Measurements from ENCODE around the gene NUP50.

The NUP50 gene

GRCh38 chr22:45195616-45196015 is 31.9 kb downstream of the NUP50 start:
- Histone ChIP-seq H3K14ac (ENCODE audit: low read length) (no peak overlapping the region), H3K23ac (ENCODE audit: low read length) (no peak overlapping the region), H3K27ac (ENCODE audit: low read depth, low read length) (no peak overlapping the region), H3K79me1 (ENCODE audit: low read length) (peaks cover 6% of the 10 kb centered on the region), H2BK12ac (ENCODE audit: low read length) (no peak overlapping the region), H4K8ac (ENCODE audit: low read depth, low read length) (no peak overlapping the region), H2BK120ac (ENCODE audit: insufficient read depth, low read length, poor library complexity) (no peak overlapping the region), H3K4me3 (ENCODE audit: low read depth, low read length) (no peak overlapping the region), H3K27me3 (ENCODE audit: insufficient read depth, low read length) (no peaks in the 10 kb centered on the region), H3K4me1 (ENCODE audit: control insufficient read depth in 1 of 2, insufficient read depth in 2 of 2, low read length in 2 of 2) (peaks cover 10 to 12% of the 10 kb centered on the region in 2 experiments), H3K18ac (ENCODE audit: low read length) (no peak overlapping the region), H2BK5ac (ENCODE audit: low read depth, low read length, poor library complexity) (no peak overlapping the region), H3K4ac (ENCODE audit: low read depth, low read length) (no peak overlapping the region), H3K79me2 (ENCODE audit: control insufficient read depth, insufficient read depth, low read length, poor library complexity) (peaks cover 4% of the 10 kb centered on the region), H3K9ac (ENCODE audit: low read length) (no peak overlapping the region), H2AFZ (ENCODE audit: insufficient read depth, low read length, poor library complexity) (no peak overlapping the region), H3K36me3 (ENCODE audit: control insufficient read depth in 1 of 2, insufficient read depth in 2 of 2, low read length in 2 of 2) (peaks cover 38 to 40% of the 10 kb centered on the region in 2 experiments), H3K9me3 (ENCODE audit: insufficient read depth, low read depth, low read length) (peaks cover 2% of the 10 kb centered on the region), H2AK5ac (ENCODE audit: low read length) (no peak overlapping the region), H4K12ac (ENCODE audit: low read depth, low read length) (no peak overlapping the region), H3K4me2 (ENCODE audit: low read length) (no peak overlapping the region), H4K91ac (ENCODE audit: low read depth, low read length) (no peak overlapping the region)
- DNase-seq = no peak
- WGBS (ENCODE audit: extremely low coverage, insufficient coverage, insufficient read length) = no CpG with 5 or more reads among the region's 7 CpGs

GRCh38 chr22:45196308-45196707 is 32.6 kb downstream of the NUP50 start:
- Histone ChIP-seq H3K18ac (ENCODE audit: low read length) (no peak overlapping the region), H3K23ac (ENCODE audit: low read length) (no peak overlapping the region), H2BK5ac (ENCODE audit: low read depth, low read length, poor library complexity) (no peak overlapping the region), H3K9me3 (ENCODE audit: insufficient read depth, low read depth, low read length) (peaks cover 2% of the 10 kb centered on the region), H2AFZ (ENCODE audit: insufficient read depth, low read length, poor library complexity) (no peak overlapping the region), H3K27me3 (ENCODE audit: insufficient read depth, low read length) (no peaks in the 10 kb centered on the region), H3K36me3 (ENCODE audit: control insufficient read depth in 1 of 2, insufficient read depth in 2 of 2, low read length in 2 of 2) (peaks cover 36 to 38% of the 10 kb centered on the region in 2 experiments), H3K14ac (ENCODE audit: low read length) (no peak overlapping the region), H3K4me1 (ENCODE audit: control insufficient read depth in 1 of 2, insufficient read depth in 2 of 2, low read length in 2 of 2) (peaks cover 17 to 18% of the 10 kb centered on the region in 2 experiments), H4K12ac (ENCODE audit: low read depth, low read length) (no peak overlapping the region), H3K79me2 (ENCODE audit: control insufficient read depth, insufficient read depth, low read length, poor library complexity) (peaks cover 7% of the 10 kb centered on the region), H4K8ac (ENCODE audit: low read depth, low read length) (no peak overlapping the region), H2BK12ac (ENCODE audit: low read length) (no peak overlapping the region), H3K79me1 (ENCODE audit: low read length) (peaks cover 6% of the 10 kb centered on the region), H3K4ac (ENCODE audit: low read depth, low read length) (no peak overlapping the region), H3K4me3 (ENCODE audit: low read depth, low read length) (no peak overlapping the region), H2BK120ac (ENCODE audit: insufficient read depth, low read length, poor library complexity) (no peak overlapping the region), H2AK5ac (ENCODE audit: low read length) (no peak overlapping the region), H4K91ac (ENCODE audit: low read depth, low read length) (no peak overlapping the region), H3K4me2 (ENCODE audit: low read length) (no peak overlapping the region), H3K9ac (ENCODE audit: low read length) (no peak overlapping the region), H3K27ac (ENCODE audit: low read depth, low read length) (no peak overlapping the region)
- DNase-seq = no peak
- WGBS (ENCODE audit: extremely low coverage, insufficient coverage, insufficient read length) = no CpG with 5 or more reads among the region's 16 CpGs

- H2AFZ ChIP-seq (ENCODE audit: insufficient read depth, low read length, poor library complexity) = no peak overlapping the region
- no CpG with 5 or more reads among the region's 34 CpGs for WGBS (ENCODE audit: extremely low coverage, insufficient coverage, insufficient read length)
- H2BK5ac ChIP-seq (ENCODE audit: low read depth, low read length, poor library complexity) = no peak overlapping the region
- H4K8ac ChIP-seq (ENCODE audit: low read depth, low read length) = no peak overlapping the region
- DNase-seq = no peak
- H3K23ac ChIP-seq (ENCODE audit: low read length) = no peak overlapping the region
- peaks cover 36 to 39% of the 10 kb centered on the region in 2 experiments for H3K36me3 ChIP-seq (ENCODE audit: control insufficient read depth in 1 of 2, insufficient read depth in 2 of 2, low read length in 2 of 2)
- H3K27me3 ChIP-seq (ENCODE audit: insufficient read depth, low read length) = no peaks in the 10 kb centered on the region
- peaks cover 9% of the 10 kb centered on the region for H3K79me1 ChIP-seq (ENCODE audit: low read length)
- H2BK12ac ChIP-seq (ENCODE audit: low read length) = no peak overlapping the region
- no peak overlapping the region for H3K27ac ChIP-seq (ENCODE audit: low read depth, low read length)
- H3K4me3 ChIP-seq (ENCODE audit: low read depth, low read length) = no peak overlapping the region
- no peak overlapping the region for H3K9ac ChIP-seq (ENCODE audit: low read length)
- H4K91ac ChIP-seq (ENCODE audit: low read depth, low read length) = no peak overlapping the region
- H2BK120ac ChIP-seq (ENCODE audit: insufficient read depth, low read length, poor library complexity) = no peak overlapping the region
- no peak overlapping the region for H2AK5ac ChIP-seq (ENCODE audit: low read length)
- no peak overlapping the region for H3K4ac ChIP-seq (ENCODE audit: low read depth, low read length)
- peaks cover 2% of the 10 kb centered on the region for H3K9me3 ChIP-seq (ENCODE audit: insufficient read depth, low read depth, low read length)
- H3K4me2 ChIP-seq (ENCODE audit: low read length) = no peak overlapping the region
- peaks cover 7% of the 10 kb centered on the region for H3K79me2 ChIP-seq (ENCODE audit: control insufficient read depth, insufficient read depth, low read length, poor library complexity)
- H4K12ac ChIP-seq (ENCODE audit: low read depth, low read length) = no peak overlapping the region
- H3K18ac ChIP-seq (ENCODE audit: low read length) = no peak overlapping the region
- peaks cover 22 to 23% of the 10 kb centered on the region in 2 experiments for H3K4me1 ChIP-seq (ENCODE audit: control insufficient read depth in 1 of 2, insufficient read depth in 2 of 2, low read length in 2 of 2)
- H3K14ac ChIP-seq (ENCODE audit: low read length) = no peak overlapping the region
Observed at GRCh38 chr22:45196926-45197605, 33.3 kb downstream of the NUP50 start.

- peaks cover 7% of the 10 kb centered on the region for H3K79me2 ChIP-seq (ENCODE audit: control insufficient read depth, insufficient read depth, low read length, poor library complexity)
- no peak overlapping the region for H4K12ac ChIP-seq (ENCODE audit: low read depth, low read length)
- no peak overlapping the region for H2BK120ac ChIP-seq (ENCODE audit: insufficient read depth, low read length, poor library complexity)
- peaks cover 13% of the 10 kb centered on the region for H3K79me1 ChIP-seq (ENCODE audit: low read length)
- peaks cover 42 to 47% of the 10 kb centered on the region in 2 experiments for H3K36me3 ChIP-seq (ENCODE audit: control insufficient read depth in 1 of 2, insufficient read depth in 2 of 2, low read length in 2 of 2)
- H3K14ac ChIP-seq (ENCODE audit: low read length) = no peak overlapping the region
- H2BK12ac ChIP-seq (ENCODE audit: low read length) = no peak overlapping the region
- no peak overlapping the region for H2AK5ac ChIP-seq (ENCODE audit: low read length)
- H3K4me1 ChIP-seq (ENCODE audit: control insufficient read depth in 1 of 2, insufficient read depth in 2 of 2, low read length in 2 of 2) = peaks cover 26 to 29% of the 10 kb centered on the region in 2 experiments
- H3K27ac ChIP-seq (ENCODE audit: low read depth, low read length) = no peak overlapping the region
- DNase-seq = peak; percentile 71 to 78
- H3K9me3 ChIP-seq (ENCODE audit: insufficient read depth, low read depth, low read length) = peaks cover 2% of the 10 kb centered on the region
- no peak overlapping the region for H3K4me3 ChIP-seq (ENCODE audit: low read depth, low read length)
- no peak overlapping the region for H3K18ac ChIP-seq (ENCODE audit: low read length)
- no peak overlapping the region for H3K23ac ChIP-seq (ENCODE audit: low read length)
- H3K9ac ChIP-seq (ENCODE audit: low read length) = no peak overlapping the region
- H2BK5ac ChIP-seq (ENCODE audit: low read depth, low read length, poor library complexity) = no peak overlapping the region
- H3K4ac ChIP-seq (ENCODE audit: low read depth, low read length) = no peak overlapping the region
- no CpG with 5 or more reads among the region's 28 CpGs for WGBS (ENCODE audit: extremely low coverage, insufficient coverage, insufficient read length)
- no peak overlapping the region for H4K91ac ChIP-seq (ENCODE audit: low read depth, low read length)
- H2AFZ ChIP-seq (ENCODE audit: insufficient read depth, low read length, poor library complexity) = no peak overlapping the region
- H3K27me3 ChIP-seq (ENCODE audit: insufficient read depth, low read length) = no peaks in the 10 kb centered on the region
- H4K8ac ChIP-seq (ENCODE audit: low read depth, low read length) = no peak overlapping the region
- H3K4me2 ChIP-seq (ENCODE audit: low read length) = no peak overlapping the region
Observed at GRCh38 chr22:45197606-45198462, 34.1 kb downstream of the NUP50 start.
